IPS DF 6.9 (cell line): ENCODE data around the gene TNIP1.

ENCODE experiments used
- DNase-seq: peaks from one replicate; pipeline ENCODE4 v3.0.0-alpha.2; 2013; ENCODE audit warnings: low read depth, low spot score
- H3K27ac ChIP-seq: one replicate; pipeline ENCODE4 v1.5.1; 2013; ENCODE audit warnings: low read length, control low read depth
- H3K27me3 ChIP-seq: 2 replicates; pipeline ENCODE4 v1.6.1; 2013; ENCODE audit warnings: mild to moderate bottlenecking, low read length; ENCODE audit not compliant: control insufficient read depth, insufficient read depth
- H3K36me3 ChIP-seq: 2 replicates; pipeline ENCODE4 v1.6.1; 2013; ENCODE audit warnings: low read length; ENCODE audit not compliant: control insufficient read depth, insufficient read depth
- H3K4me1 ChIP-seq: 2 replicates; pipeline ENCODE4 v1.6.1; 2013; ENCODE audit warnings: low read length; ENCODE audit not compliant: control insufficient read depth, insufficient read depth
- H3K4me3 ChIP-seq: 2 replicates; pipeline ENCODE4 v1.5.1; 2013; ENCODE audit warnings: mild to moderate bottlenecking, low read length
- H3K9me3 ChIP-seq: 2 replicates; pipeline ENCODE4 v1.6.1; 2013; ENCODE audit warnings: low read length, inconsistent platforms; ENCODE audit not compliant: control insufficient read depth, insufficient read depth
- WGBS: extraction: QIAGEN DNeasy Blood & Tissue Kit; methylation state at CpG from one replicate; pipeline ENCODE4 v1.1.7; 2013; ENCODE audit warnings: mixed read lengths, missing lambda C conversion rate; ENCODE audit not compliant: insufficient read length, insufficient coverage; 5-methylcytosine and 5-hydroxymethylcytosine counted together

The TNIP1 gene

GRCh38 chr5:151065609-151066008 lies 15.2 kb downstream of the TNIP1 start:
- no peaks in the 10 kb centered on the region for H3K9me3 ChIP-seq
- no peak overlapping the region for H3K27ac ChIP-seq
- no peaks in the 10 kb centered on the region for H3K4me1 ChIP-seq
- no peaks in the 10 kb centered on the region for H3K36me3 ChIP-seq
- no peak overlapping the region for H3K4me3 ChIP-seq
- H3K27me3 ChIP-seq, result no peaks in the 10 kb centered on the region
- WGBS, result no CpG with 5 or more reads among the region's 1 CpG
- DNase-seq, result no peak

GRCh38 chr5:151064916-151065499 lies 15.8 kb downstream of the TNIP1 start:
- Histone ChIP-seq H3K4me1 (no peaks in the 10 kb centered on the region), H3K4me3 (no peak overlapping the region), H3K9me3 (no peaks in the 10 kb centered on the region), H3K36me3 (no peaks in the 10 kb centered on the region), H3K27ac (no peak overlapping the region), H3K27me3 (no peaks in the 10 kb centered on the region)
- no CpG with 5 or more reads among the region's 12 CpGs for WGBS
- no peak for DNase-seq

- Histone ChIP-seq H3K27me3 (no peaks in the 10 kb centered on the region), H3K4me1 (no peaks in the 10 kb centered on the region), H3K4me3 (no peak overlapping the region), H3K9me3 (no peaks in the 10 kb centered on the region), H3K27ac (no peak overlapping the region), H3K36me3 (no peaks in the 10 kb centered on the region)
- DNase-seq, result no peak
- WGBS, result no CpG with 5 or more reads among the region's 17 CpGs
Observed at GRCh38 chr5:151063142-151063989, 17.5 kb downstream of the TNIP1 start.

GRCh38 chr5:151062405-151063141 lies 18.3 kb downstream of the TNIP1 start:
- Histone ChIP-seq H3K36me3 (no peaks in the 10 kb centered on the region), H3K27me3 (no peaks in the 10 kb centered on the region), H3K4me3 (no peak overlapping the region), H3K9me3 (no peaks in the 10 kb centered on the region), H3K27ac (no peak overlapping the region), H3K4me1 (no peaks in the 10 kb centered on the region)
- no peak for DNase-seq
- no CpG with 5 or more reads among the region's 5 CpGs for WGBS

GRCh38 chr5:151060742-151061141 lies 20.1 kb downstream of the TNIP1 start:
- no peaks in the 10 kb centered on the region for H3K27me3 ChIP-seq
- H3K27ac ChIP-seq, result no peak overlapping the region
- no peaks in the 10 kb centered on the region for H3K9me3 ChIP-seq
- H3K36me3 ChIP-seq, result no peaks in the 10 kb centered on the region
- no peak overlapping the region for H3K4me3 ChIP-seq
- DNase-seq, result no peak
- H3K4me1 ChIP-seq, result no peaks in the 10 kb centered on the region
- WGBS, result no CpG with 5 or more reads among the region's 6 CpGs

GRCh38 chr5:151058891-151059489 lies 21.8 kb downstream of the TNIP1 start:
- Histone ChIP-seq H3K27me3 (no peaks in the 10 kb centered on the region), H3K4me1 (no peaks in the 10 kb centered on the region), H3K36me3 (0 out of 2 replicates have a peak, but pooled peaks cover 2% of the 10 kb centered on the region), H3K9me3 (no peaks in the 10 kb centered on the region), H3K4me3 (no peak overlapping the region), H3K27ac (no peak overlapping the region)
- WGBS, result no CpG with 5 or more reads among the region's 7 CpGs
- no peak for DNase-seq

GRCh38 chr5:151058301-151058700 lies 22.5 kb downstream of the TNIP1 start:
- H3K27ac ChIP-seq, result no peak overlapping the region
- H3K27me3 ChIP-seq, result no peaks in the 10 kb centered on the region

GRCh38 chr5:151056379-151057325 lies 24.2 kb downstream of the TNIP1 start:
- no peak for DNase-seq
- Histone ChIP-seq H3K4me1 (no peaks in the 10 kb centered on the region), H3K9me3 (no peaks in the 10 kb centered on the region), H3K36me3 (0 out of 2 replicates have a peak, but pooled peaks cover 2% of the 10 kb centered on the region), H3K4me3 (no peak overlapping the region), H3K27ac (no peak overlapping the region), H3K27me3 (no peaks in the 10 kb centered on the region)
- 100% methylated on average over 1 of the region's 25 CpGs for WGBS

More at GRCh38 chr5:151058301-151058700, 22.5 kb downstream of the TNIP1 start:
- Histone ChIP-seq H3K4me3 (no peak overlapping the region), H3K36me3 (0 out of 2 replicates have a peak, but pooled peaks cover 2% of the 10 kb centered on the region), H3K4me1 (no peaks in the 10 kb centered on the region), H3K9me3 (no peaks in the 10 kb centered on the region)
- no peak for DNase-seq
- no CpG with 5 or more reads among the region's 5 CpGs for WGBS

- Histone ChIP-seq H3K27me3 (no peaks in the 10 kb centered on the region), H3K36me3 (0 out of 2 replicates have a peak, but pooled peaks cover 2% of the 10 kb centered on the region), H3K27ac (no peak overlapping the region), H3K9me3 (no peaks in the 10 kb centered on the region), H3K4me3 (no peak overlapping the region), H3K4me1 (no peaks in the 10 kb centered on the region)
- no CpG with 5 or more reads among the region's 6 CpGs for WGBS
- DNase-seq, result no peak
Observed at GRCh38 chr5:151055336-151055735, 25.5 kb downstream of the TNIP1 start.
